Lower leg skin (tissue), 4 donors: ENCODE results near the gene STK10. TPM values are rescaled to one million over a fixed set of nuclear protein-coding genes. Genes with fewer than 3 reads are reported as not detected.

Experiments used
- DNase-seq, 2 donors: peaks; one replicate each; pipeline ENCODE4 v3.0.0-alpha.2; 2019; ENCODE audit warnings: low spot score in 2 of 2
- H3K4me3 ChIP-seq: fragments of 200-600 bp; sonication (generic); 2 replicates; pipeline ENCODE4 v1.5.1; 2017; ENCODE audit warnings: mild to moderate bottlenecking, low read depth; ENCODE audit not compliant: poor library complexity, severe bottlenecking
- POLR2A ChIP-seq, 2 donors: fragments of 450-650 bp; IDR thresholded peaks; one replicate each; pipeline ENCODE4 v1.6.1; 2016 to 2017; ENCODE audit warnings: antibody characterized with exemption in 2 of 2, mild to moderate bottlenecking in 1 of 2, moderate library complexity in 1 of 2
- WGBS, 2 donors: methylation state at CpG; one replicate each; pipeline ENCODE4 v1.1.5; 2018; 5-methylcytosine and 5-hydroxymethylcytosine counted together
- intact Hi-C: fragments of 100-400 bp; cut with DNase I; formaldehyde crosslinking; loops from one replicate; pipeline ENCODE4 v1.15.0; 2023; ENCODE audit warnings: low total_unique reads
- total RNA-seq, 4 donors: library from RNA; depleted of rRNA; stranded (reverse); fragments of >200 nt; gene quantifications; one replicate each; pipeline ENCODE4 v1.1.0, GENCODE V29; 2016
- TF ChIP-seq, protein P1 (sequence below), 3 donors: fragments of 450-650 bp; IDR thresholded peaks; one replicate each; pipeline ENCODE4 v1.5.1; 2016; ENCODE audit warnings: antibody characterized with exemption in 3 of 3, mild to moderate bottlenecking in 3 of 3, moderate library complexity in 2 of 3

Gene STK10
- total RNA-seq: 10 to 100 TPM; 34.4 to 59.8 (median 40.7) TPM

DNA sequence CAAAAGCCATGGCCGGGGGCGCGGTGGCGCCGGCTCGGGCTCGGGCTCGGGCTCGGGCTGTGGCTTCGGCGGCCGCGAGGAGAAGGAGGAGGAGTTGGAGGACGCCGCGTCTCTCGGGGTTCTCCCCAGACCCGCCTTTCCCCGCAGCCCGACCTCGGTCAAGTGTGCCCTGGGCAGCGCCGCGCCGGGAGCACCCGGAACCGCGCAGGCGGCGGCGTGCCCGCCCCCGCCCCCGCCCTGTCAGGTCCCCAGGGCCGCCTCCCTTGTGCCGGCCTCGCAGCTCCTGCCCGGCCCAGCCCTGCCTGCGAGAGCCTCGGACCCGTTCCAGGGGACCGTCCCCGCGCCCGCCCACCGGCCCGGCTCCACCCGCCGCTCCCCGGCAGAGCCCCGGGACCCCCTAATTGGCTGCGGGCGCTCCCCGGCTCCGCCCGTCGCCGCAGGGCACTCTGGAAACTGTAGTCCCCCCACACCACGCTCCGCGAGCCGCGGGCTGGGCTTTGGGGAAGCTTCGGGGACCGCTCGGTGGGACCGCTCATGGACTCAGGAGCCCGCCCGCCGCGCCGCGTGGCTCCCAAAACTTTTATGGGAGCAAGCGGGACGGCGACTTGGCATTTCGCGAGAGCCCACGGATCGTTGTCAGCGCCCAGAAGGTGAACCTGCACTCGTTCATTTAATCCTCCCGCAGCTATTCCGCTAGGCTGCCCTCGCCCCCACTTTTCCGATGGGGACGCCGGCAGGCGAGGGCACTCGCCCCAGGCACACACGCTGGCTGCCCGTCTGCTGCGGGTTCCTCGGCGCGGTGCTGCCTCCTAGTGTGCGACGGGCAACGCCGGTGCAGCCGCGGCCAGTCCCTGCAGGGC, at the start of gene STK10:
Gene STK10, minus strand, starts transcription at position 192 of the 860 bp plus-strand sequence. Its CDS starts 182 bp downstream, at position 10.
- 0% methylated on average over 21 to 44 of the region's 102 CpGs for WGBS, 2 donors
- peak within 1 kb of the TSS; percentile 57 for H3K4me3 ChIP-seq
- TF ChIP-seq, protein P1, sequence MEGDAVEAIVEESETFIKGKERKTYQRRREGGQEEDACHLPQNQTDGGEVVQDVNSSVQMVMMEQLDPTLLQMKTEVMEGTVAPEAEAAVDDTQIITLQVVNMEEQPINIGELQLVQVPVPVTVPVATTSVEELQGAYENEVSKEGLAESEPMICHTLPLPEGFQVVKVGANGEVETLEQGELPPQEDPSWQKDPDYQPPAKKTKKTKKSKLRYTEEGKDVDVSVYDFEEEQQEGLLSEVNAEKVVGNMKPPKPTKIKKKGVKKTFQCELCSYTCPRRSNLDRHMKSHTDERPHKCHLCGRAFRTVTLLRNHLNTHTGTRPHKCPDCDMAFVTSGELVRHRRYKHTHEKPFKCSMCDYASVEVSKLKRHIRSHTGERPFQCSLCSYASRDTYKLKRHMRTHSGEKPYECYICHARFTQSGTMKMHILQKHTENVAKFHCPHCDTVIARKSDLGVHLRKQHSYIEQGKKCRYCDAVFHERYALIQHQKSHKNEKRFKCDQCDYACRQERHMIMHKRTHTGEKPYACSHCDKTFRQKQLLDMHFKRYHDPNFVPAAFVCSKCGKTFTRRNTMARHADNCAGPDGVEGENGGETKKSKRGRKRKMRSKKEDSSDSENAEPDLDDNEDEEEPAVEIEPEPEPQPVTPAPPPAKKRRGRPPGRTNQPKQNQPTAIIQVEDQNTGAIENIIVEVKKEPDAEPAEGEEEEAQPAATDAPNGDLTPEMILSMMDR (IDR thresholded peaks at IDR 0.05): peak in 1 of 3 donors; percentile 71
- TF ChIP-seq POLR2A (IDR thresholded peaks at IDR 0.05): no peak
- intact Hi-C loops: no loop called here
- peak; percentile 83 to 97 for DNase-seq

GRCh38 chr5:172235827-172236736, 48.1 kb upstream of the STK10 start:
- WGBS, 2 donors: 74 to 75% methylated on average over 3 of the region's 3 CpGs
- H3K4me3 ChIP-seq: no peak overlapping the region
- intact Hi-C loops: no loop called here
- DNase-seq: no peak
- TF ChIP-seq POLR2A (IDR thresholded peaks at IDR 0.05): no peak
- TF ChIP-seq, protein P1 (IDR thresholded peaks at IDR 0.05): no peak

DNA sequence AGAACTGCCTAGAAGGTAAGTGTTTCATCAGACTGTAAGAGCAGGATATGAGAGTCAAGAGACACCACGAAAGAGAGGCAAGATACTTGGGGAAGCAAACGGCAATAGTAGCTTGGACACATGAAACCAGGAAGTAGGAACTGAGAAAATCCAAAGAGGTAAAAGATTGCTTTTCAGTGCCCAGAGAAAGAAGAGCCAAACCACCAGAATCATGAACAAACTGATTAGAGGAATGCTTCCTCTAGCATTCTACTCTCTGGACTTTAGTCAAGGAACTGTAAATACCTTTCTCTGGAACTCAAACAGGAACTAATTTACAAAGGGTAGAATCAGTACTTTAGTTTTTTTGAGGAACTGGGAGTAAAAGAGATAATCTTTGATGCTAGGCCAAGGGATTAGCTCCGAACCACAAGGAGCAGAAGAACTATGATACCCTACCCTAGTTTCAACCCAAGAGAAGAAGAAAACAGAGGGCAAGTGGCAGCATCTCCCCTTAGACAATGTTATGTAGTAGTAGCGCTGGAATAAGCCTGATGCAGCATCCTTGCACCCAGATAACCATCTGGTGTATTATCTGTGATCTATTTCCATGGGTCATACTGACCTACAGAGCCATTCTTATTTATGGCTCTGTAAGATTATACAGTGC, 47.2 kb upstream of the STK10 start:
- no peak overlapping the region for H3K4me3 ChIP-seq
- 45% methylated on average over 4 of the region's 4 CpGs for WGBS, 2 donors
- no peak for TF ChIP-seq POLR2A (IDR thresholded peaks at IDR 0.05)
- TF ChIP-seq, protein P1 (IDR thresholded peaks at IDR 0.05): no peak
- intact Hi-C loops: no loop called here
- DNase-seq: no peak

GRCh38 chr5:172234031-172234430, 46.0 kb upstream of the STK10 start:
- intact Hi-C loops: no loop called here
- no peak for DNase-seq
- TF ChIP-seq POLR2A (IDR thresholded peaks at IDR 0.05): no peak
- TF ChIP-seq, protein P1 (IDR thresholded peaks at IDR 0.05): no peak
- 96 to 98% methylated on average over 4 of the region's 4 CpGs for WGBS, 2 donors
- H3K4me3 ChIP-seq: no peak overlapping the region

DNA sequence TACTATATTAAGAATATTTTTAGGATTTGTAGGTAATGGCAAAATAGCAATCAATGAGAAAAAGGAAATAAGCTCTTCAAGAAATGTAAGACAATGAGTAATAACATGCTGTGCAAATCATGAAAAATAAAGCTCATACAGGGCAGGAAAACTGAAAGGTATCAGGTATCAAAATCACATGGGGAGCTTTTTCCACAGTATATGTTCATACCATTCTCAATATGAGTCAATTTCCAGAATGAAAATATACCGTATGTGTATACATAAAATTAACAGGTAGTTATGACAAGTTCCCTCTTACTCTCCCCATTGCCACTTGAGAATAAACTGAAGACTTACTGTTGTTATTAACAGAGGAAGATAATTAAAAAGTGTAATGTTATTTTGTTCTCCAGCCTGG, 41.9 kb upstream of the STK10 start:
- 89 to 90% methylated on average over 1 of the region's 1 CpG for WGBS, 2 donors
- intact Hi-C loops: no loop called here
- DNase-seq: no peak
- no peak overlapping the region for H3K4me3 ChIP-seq
- no peak for TF ChIP-seq POLR2A (IDR thresholded peaks at IDR 0.05)
- TF ChIP-seq, protein P1 (IDR thresholded peaks at IDR 0.05): no peak
